ENCODE data around the gene SLC25A29.

Gene SLC25A29

DNA sequence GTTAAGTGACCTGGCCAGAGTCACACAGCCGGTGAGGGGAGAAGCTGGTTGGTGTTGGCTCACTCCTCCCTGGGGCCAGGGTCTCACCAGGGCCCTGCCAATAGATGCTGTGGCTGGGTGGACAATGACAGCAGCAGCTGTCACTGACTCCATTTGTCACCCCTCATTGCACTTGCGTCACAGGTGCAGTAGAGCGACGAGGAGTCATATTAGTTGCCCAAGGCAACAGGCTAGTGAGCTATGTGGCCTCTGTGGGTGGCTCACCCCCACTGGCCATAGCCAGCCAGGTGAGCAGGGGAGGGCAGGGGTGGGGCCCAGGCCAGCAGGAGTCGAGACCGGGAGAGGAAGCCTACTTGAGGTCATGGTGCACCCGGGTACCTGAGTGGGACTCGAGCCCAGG lies 26.6 kb upstream of the SLC25A29 start:
- no peak for TF ChIP-seq FOXP2 (optimal IDR thresholded peaks at IDR 0.05; ENCODE audit: control extremely low read depth, extremely low read length, insufficient read depth)
- TF ChIP-seq POLR2AphosphoS5 (IDR thresholded peaks at IDR 0.05; ENCODE audit: borderline replicate concordance, low read depth, low read length): no peak
- no peak for TF ChIP-seq EZH2 (IDR thresholded peaks at IDR 0.05)
- DNase-seq (ENCODE audit: low read depth, low spot score): no peak
- no peaks in the 10 kb centered on the region for H3K9me3 ChIP-seq (ENCODE audit: low read depth, low read length)
- no peak overlapping the region for H3K4me3 ChIP-seq
- no peak overlapping the region for H3K9ac ChIP-seq (ENCODE audit: insufficient read length)
- no peak overlapping the region for H3K27ac ChIP-seq
- no peaks in the 10 kb centered on the region; the same call in 1 of the 2 replicates for H3K36me3 ChIP-seq (ENCODE audit: insufficient read depth, low read length)

DNA sequence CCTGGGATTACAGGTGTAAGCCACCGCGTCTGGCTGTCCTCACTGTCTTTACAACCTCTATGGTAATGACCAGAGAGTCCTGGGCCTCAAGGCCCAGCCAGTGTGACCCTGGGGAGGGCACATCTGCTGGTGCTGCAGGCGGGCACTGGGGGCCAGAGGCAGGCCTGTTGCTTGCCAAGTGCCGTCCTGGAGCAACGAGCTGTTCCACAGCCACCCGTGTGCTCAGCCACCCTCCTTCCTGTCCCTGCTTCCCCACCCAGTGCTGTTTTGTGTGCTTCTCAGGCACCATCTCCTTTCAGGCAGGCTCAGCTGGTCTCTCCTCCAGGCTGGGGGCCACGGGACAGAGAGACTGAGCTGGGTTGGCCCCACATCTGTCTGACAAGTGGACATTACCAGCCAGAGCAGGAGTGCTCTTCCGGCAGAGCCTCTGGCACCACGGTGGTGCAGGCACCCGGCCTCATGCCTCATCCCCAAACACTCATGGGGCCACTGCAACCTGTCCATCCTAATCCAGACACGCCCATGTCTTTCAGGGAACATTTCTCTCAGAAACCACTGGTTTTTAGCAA lies 25.9 kb upstream of the SLC25A29 start:
- no peaks in the 10 kb centered on the region for H3K9me3 ChIP-seq (ENCODE audit: low read depth, low read length)
- H3K4me3 ChIP-seq: no peak overlapping the region
- no peaks in the 10 kb centered on the region; the same call in 1 of the 2 replicates for H3K36me3 ChIP-seq (ENCODE audit: insufficient read depth, low read length)
- H3K9ac ChIP-seq (ENCODE audit: insufficient read length): no peak overlapping the region
- no peak for TF ChIP-seq FOXP2 (optimal IDR thresholded peaks at IDR 0.05; ENCODE audit: control extremely low read depth, extremely low read length, insufficient read depth)
- TF ChIP-seq EZH2 (IDR thresholded peaks at IDR 0.05): no peak
- TF ChIP-seq POLR2AphosphoS5 (IDR thresholded peaks at IDR 0.05; ENCODE audit: borderline replicate concordance, low read depth, low read length): no peak
- no peak overlapping the region for H3K27ac ChIP-seq
- no peak for DNase-seq (ENCODE audit: low read depth, low spot score)

DNA sequence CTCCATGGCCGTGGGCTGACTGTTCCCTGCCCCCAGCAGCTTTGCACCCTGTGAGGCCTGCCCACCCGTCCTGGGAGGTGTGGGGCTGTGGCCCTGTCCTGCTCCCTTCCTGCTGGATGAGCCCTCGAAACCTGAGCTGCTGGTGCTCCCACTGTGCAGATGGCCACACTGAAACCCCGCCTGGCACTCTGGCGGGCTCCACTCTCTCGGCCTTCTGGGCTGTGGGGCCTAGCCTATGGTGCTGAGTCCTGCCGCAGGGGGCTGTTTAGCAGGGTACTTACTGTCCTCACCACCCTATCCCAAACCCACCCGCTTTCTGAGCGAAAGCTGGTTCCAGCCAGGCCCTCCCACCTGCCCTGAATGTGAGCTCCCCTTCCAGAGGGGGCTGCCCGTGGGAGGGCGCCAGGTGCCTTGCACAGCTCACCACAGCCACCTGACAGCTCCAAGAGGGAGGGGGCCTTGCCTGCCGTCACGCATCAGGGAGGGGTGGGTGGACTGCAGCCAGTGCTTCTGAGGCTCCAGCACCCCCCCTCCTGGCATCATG lies 24.2 kb upstream of the SLC25A29 start:
- Histone ChIP-seq H3K9ac (ENCODE audit: insufficient read length) (no peak overlapping the region), H3K4me3 (no peak overlapping the region), H3K27ac (no peak overlapping the region), H3K9me3 (ENCODE audit: low read depth, low read length) (no peaks in the 10 kb centered on the region), H3K36me3 (ENCODE audit: insufficient read depth, low read length) (no peaks in the 10 kb centered on the region)
- DNase-seq (ENCODE audit: low read depth, low spot score): no peak
- TF ChIP-seq POLR2AphosphoS5 (IDR thresholded peaks at IDR 0.05; ENCODE audit: borderline replicate concordance, low read depth, low read length) (no peak), FOXP2 (optimal IDR thresholded peaks at IDR 0.05; ENCODE audit: control extremely low read depth, extremely low read length, insufficient read depth) (no peak), EZH2 (IDR thresholded peaks at IDR 0.05) (no peak)

GRCh38 chr14:100330007-100330344 lies 23.7 kb upstream of the SLC25A29 start:
- Histone ChIP-seq H3K9me3 (ENCODE audit: low read depth, low read length) (no peaks in the 10 kb centered on the region), H3K36me3 (ENCODE audit: insufficient read depth, low read length) (no peaks in the 10 kb centered on the region), H3K9ac (ENCODE audit: insufficient read length) (no peak overlapping the region), H3K4me3 (no peak overlapping the region), H3K27ac (no peak overlapping the region)
- DNase-seq (ENCODE audit: low read depth, low spot score): no peak
- TF ChIP-seq POLR2AphosphoS5 (IDR thresholded peaks at IDR 0.05; ENCODE audit: borderline replicate concordance, low read depth, low read length): no peak
- no peak for TF ChIP-seq FOXP2 (optimal IDR thresholded peaks at IDR 0.05; ENCODE audit: control extremely low read depth, extremely low read length, insufficient read depth)
- no peak for TF ChIP-seq EZH2 (IDR thresholded peaks at IDR 0.05)

- Histone ChIP-seq H3K9ac (ENCODE audit: insufficient read length) (no peak overlapping the region), H3K4me3 (no peak overlapping the region), H3K27ac (no peak overlapping the region), H3K36me3 (ENCODE audit: insufficient read depth, low read length) (no peaks in the 10 kb centered on the region), H3K9me3 (ENCODE audit: low read depth, low read length) (no peaks in the 10 kb centered on the region)
- DNase-seq (ENCODE audit: low read depth, low spot score): no peak
- TF ChIP-seq EZH2 (IDR thresholded peaks at IDR 0.05) (no peak), POLR2AphosphoS5 (IDR thresholded peaks at IDR 0.05; ENCODE audit: borderline replicate concordance, low read depth, low read length) (no peak)
Observed at GRCh38 chr14:100329233-100330006, 23.2 kb upstream of the SLC25A29 start.

DNA sequence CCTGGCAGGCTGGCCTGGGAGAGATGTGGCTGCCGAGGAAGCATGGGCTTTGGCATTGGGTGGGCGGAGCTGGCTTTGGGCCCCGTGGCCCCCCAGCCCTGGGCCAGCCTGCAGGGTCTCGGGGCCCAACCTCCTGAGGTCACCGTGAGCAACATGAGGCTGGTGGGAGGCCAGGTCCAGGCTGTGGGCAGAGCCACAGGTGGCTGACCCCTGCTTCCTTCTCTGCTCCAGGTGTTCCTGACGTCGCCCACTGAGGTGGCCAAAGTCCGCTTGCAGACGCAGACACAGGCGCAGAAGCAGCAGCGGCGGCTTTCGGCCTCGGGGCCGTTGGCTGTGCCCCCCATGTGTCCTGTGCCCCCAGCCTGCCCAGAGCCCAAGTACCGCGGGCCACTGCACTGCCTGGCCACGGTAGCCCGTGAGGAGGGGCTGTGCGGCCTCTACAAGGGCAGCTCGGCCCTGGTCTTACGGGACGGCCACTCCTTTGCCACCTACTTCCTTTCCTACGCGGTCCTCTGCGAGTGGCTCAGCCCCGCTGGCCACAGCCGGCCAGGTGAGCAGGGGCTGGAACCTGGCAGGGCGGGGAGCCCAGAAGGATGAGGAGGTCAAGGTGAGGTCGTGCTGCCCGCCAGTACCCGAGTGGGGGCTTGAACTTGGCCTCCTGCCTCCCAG lies 22.4 kb upstream of the SLC25A29 start:
- no peak overlapping the region for H3K4me3 ChIP-seq
- no peak for TF ChIP-seq POLR2AphosphoS5 (IDR thresholded peaks at IDR 0.05; ENCODE audit: borderline replicate concordance, low read depth, low read length)
- TF ChIP-seq FOXP2 (optimal IDR thresholded peaks at IDR 0.05; ENCODE audit: control extremely low read depth, extremely low read length, insufficient read depth): no peak
- TF ChIP-seq EZH2 (IDR thresholded peaks at IDR 0.05): no peak

GRCh38 chr14:100327128-100327527 lies 20.9 kb upstream of the SLC25A29 start:
- no peaks in the 10 kb centered on the region for H3K9me3 ChIP-seq (ENCODE audit: low read depth, low read length)
- H3K27ac ChIP-seq: no peak overlapping the region
- no peak overlapping the region for H3K4me3 ChIP-seq
- H3K36me3 ChIP-seq (ENCODE audit: insufficient read depth, low read length): no peaks in the 10 kb centered on the region
- H3K9ac ChIP-seq (ENCODE audit: insufficient read length): no peak overlapping the region
- DNase-seq (ENCODE audit: low read depth, low spot score): no peak
- TF ChIP-seq EZH2 (IDR thresholded peaks at IDR 0.05): no peak
- no peak for TF ChIP-seq FOXP2 (optimal IDR thresholded peaks at IDR 0.05; ENCODE audit: control extremely low read depth, extremely low read length, insufficient read depth)
- TF ChIP-seq POLR2AphosphoS5 (IDR thresholded peaks at IDR 0.05; ENCODE audit: borderline replicate concordance, low read depth, low read length): no peak

More for the DNA sequence above, 22.4 kb upstream of the SLC25A29 start:
- Histone ChIP-seq H3K9me3 (ENCODE audit: low read depth, low read length) (no peaks in the 10 kb centered on the region), H3K9ac (ENCODE audit: insufficient read length) (no peak overlapping the region), H3K36me3 (ENCODE audit: insufficient read depth, low read length) (no peaks in the 10 kb centered on the region), H3K27ac (no peak overlapping the region)
- no peak for DNase-seq (ENCODE audit: low read depth, low spot score)

DNA sequence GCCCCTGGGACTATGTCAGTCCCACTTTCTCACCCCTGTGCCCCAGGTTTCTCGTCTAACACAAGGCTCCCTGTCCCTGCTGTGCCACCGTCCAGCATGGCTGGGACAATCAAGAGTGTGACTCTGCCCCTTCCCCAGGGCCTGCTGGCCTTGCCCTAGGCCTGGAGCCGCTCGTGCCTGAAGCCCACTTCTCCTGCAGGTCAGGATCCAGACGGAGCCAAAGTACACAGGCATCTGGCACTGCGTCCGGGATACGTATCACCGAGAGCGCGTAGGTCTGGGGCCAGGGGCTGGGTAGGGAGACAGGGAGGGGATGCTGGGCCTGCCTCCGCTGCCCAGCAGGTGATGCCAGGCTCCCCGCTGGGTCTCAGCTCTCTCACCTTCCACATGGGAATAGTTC lies 19.7 kb upstream of the SLC25A29 start:
- Histone ChIP-seq H3K9me3 (ENCODE audit: low read depth, low read length) (no peaks in the 10 kb centered on the region), H3K27ac (no peak overlapping the region), H3K36me3 (ENCODE audit: insufficient read depth, low read length) (no peaks in the 10 kb centered on the region), H3K9ac (ENCODE audit: insufficient read length) (no peak overlapping the region), H3K4me3 (no peak overlapping the region)
- DNase-seq (ENCODE audit: low read depth, low spot score): no peak
- no peak for TF ChIP-seq FOXP2 (optimal IDR thresholded peaks at IDR 0.05; ENCODE audit: control extremely low read depth, extremely low read length, insufficient read depth)
- TF ChIP-seq EZH2 (IDR thresholded peaks at IDR 0.05): no peak
- TF ChIP-seq POLR2AphosphoS5 (IDR thresholded peaks at IDR 0.05; ENCODE audit: borderline replicate concordance, low read depth, low read length): no peak
